HCT116 (cell line): ENCODE measurements around the gene PRKCZ. TPM values are rescaled to one million over a fixed set of nuclear protein-coding genes. Genes with fewer than 3 reads are reported as not detected.

Experiments
- ATAC-seq: fragments of 200-7000 bp; cut with Tn5 transposase; 2 replicates; pipeline ENCODE4 v1.9.1; 2020; ENCODE audit warnings: mild to moderate bottlenecking, moderate library complexity
- BruUV-seq: library from RNA; stranded (reverse); fragments of 400-500 nt; replicated peaks from 2 replicates; lab custom pipeline; 2021; lab: Mats Ljungman, UMichigan
- CTCF ChIA-PET: fragments of 300-600 bp; sonication (Branson Sonifier 250); formaldehyde crosslinking; loops from one replicate; lab custom pipeline; 2021; ENCODE audit warnings: antibody characterized with exemption; lab: Charles Lee
- POLR2A ChIA-PET: fragments of 300-600, 350-600 bp; sonication (Branson Sonifier 250); formaldehyde crosslinking; loops from one replicate; lab custom pipeline; 2021; ENCODE audit warnings: antibody characterized with exemption; lab: Charles Lee
- RAD21 ChIA-PET, 2 experiments: fragments of 300-600 bp; sonication (Branson Sonifier 250); formaldehyde crosslinking; loops; one replicate each; lab custom pipeline; 2023; ENCODE audit warnings: low total read pairs in 2 of 2; ENCODE audit not compliant: uncharacterized antibody in 2 of 2, unreplicated experiment in 2 of 2, low non-redundant PET in 1 of 2; lab: Charles Lee
- DNase-seq: peaks from one replicate; pipeline ENCODE4 v3.0.0-alpha.2; 2010; ENCODE audit warnings: low read depth, low spot score
- H2AFZ ChIP-seq: fragments of 200-600 bp; shearing (Covaris generic), sonication (generic); 2 replicates; pipeline ENCODE4 v1.6.1; 2017; ENCODE audit warnings: low read depth, mixed run types, mixed read lengths, antibody characterized with exemption, low read length; ENCODE audit not compliant: poor library complexity, severe bottlenecking
- H3K27ac ChIP-seq: 2 replicates; pipeline ENCODE4 v1.5.1; 2012; ENCODE audit warnings: low read depth, low read length
- H3K27me3 ChIP-seq: fragments of 200-600 bp; sonication (generic); 2 replicates; pipeline ENCODE4 v1.6.1; 2016; ENCODE audit warnings: mixed run types, low read length, mixed read lengths; ENCODE audit not compliant: insufficient read depth
- H3K36me3 ChIP-seq, 2 experiments: fragments of 200-500 bp in 1 of 2; fragments of 200-600 bp in 1 of 2; sonication (Bioruptor generic) in 1 of 2; sonication (generic) in 1 of 2; 2 replicates each; pipeline versions ENCODE4 v1.5.1 to v1.6.1; 2014 to 2016; ENCODE audit warnings: low read length in 2 of 2, inconsistent platforms in 1 of 2, mixed read lengths in 1 of 2, mixed run types in 1 of 2; ENCODE audit not compliant: insufficient read depth in 2 of 2, control insufficient read depth in 1 of 2
- H3K4me1 ChIP-seq, 2 experiments: fragments of 200-600 bp in 1 of 2; sonication (generic) in 1 of 2; 2 replicates each; pipeline versions ENCODE4 v1.5.1 to v1.6.1; 2012 to 2017; ENCODE audit warnings: low read length in 2 of 2, inconsistent platforms in 1 of 2, mild to moderate bottlenecking in 1 of 2, mixed read lengths in 1 of 2, mixed run types in 1 of 2, moderate library complexity in 1 of 2; ENCODE audit not compliant: insufficient read depth in 2 of 2, control insufficient read depth in 1 of 2
- H3K4me2 ChIP-seq: fragments of 200-600 bp; sonication (generic); 2 replicates; pipeline ENCODE4 v1.6.1; 2017; ENCODE audit warnings: mixed run types, low read length, mixed read lengths
- H3K4me3 ChIP-seq, 2 experiments: fragments of 200-600 bp in 1 of 2; sonication (generic) in 1 of 2; replicated peaks in 1 of 2; 2 replicates each; pipeline ENCODE4 v1.5.1; 2011 to 2016; ENCODE audit warnings: low read length in 2 of 2, control low read depth in 1 of 2, low read depth in 1 of 2, mild to moderate bottlenecking in 1 of 2, mixed read lengths in 1 of 2, mixed run types in 1 of 2
- H3K79me2 ChIP-seq: fragments of 200-600 bp; sonication (generic); 2 replicates; pipeline ENCODE4 v1.6.1; 2017; ENCODE audit warnings: mild to moderate bottlenecking, mixed run types, low read length, moderate library complexity, mixed read lengths; ENCODE audit not compliant: insufficient read depth
- H3K9ac ChIP-seq: fragments of 200-600 bp; sonication (generic); 2 replicates; pipeline ENCODE4 v1.6.1; 2016; ENCODE audit warnings: low read length, mixed read lengths
- H3K9me2 ChIP-seq: fragments of 200-600 bp; sonication (generic), shearing (Covaris generic); 2 replicates; pipeline ENCODE4 v1.6.1; 2017; ENCODE audit warnings: mixed run types, mild to moderate bottlenecking, moderate library complexity; ENCODE audit not compliant: insufficient read depth
- H3K9me3 ChIP-seq, 2 experiments: fragments of 200-500 bp in 1 of 2; fragments of 200-600 bp in 1 of 2; sonication (Bioruptor generic) in 1 of 2; sonication (generic) in 1 of 2; 2 replicates each; pipeline ENCODE4 v1.6.1; 2014 to 2017; ENCODE audit warnings: low read length in 2 of 2, mixed read lengths in 2 of 2, inconsistent platforms in 1 of 2, low read depth in 1 of 2, mild to moderate bottlenecking in 1 of 2, mixed run types in 1 of 2, moderate library complexity in 1 of 2; ENCODE audit not compliant: control insufficient read depth in 1 of 2, insufficient read depth in 1 of 2
- H4K20me1 ChIP-seq: fragments of 200-600 bp; sonication (generic), shearing (Covaris generic); 2 replicates; pipeline ENCODE4 v1.6.1; 2017; ENCODE audit warnings: mixed run types, mild to moderate bottlenecking, moderate library complexity; ENCODE audit not compliant: insufficient read depth
- ATF3 ChIP-seq: IDR thresholded peaks from 2 replicates; pipeline ENCODE4 v1.6.1; 2012
- CTCF ChIP-seq, 3 experiments: fragments of 200-600 bp in 1 of 3; sonication (generic) in 1 of 3; IDR thresholded peaks in 2 of 3; conservative IDR thresholded peaks in 1 of 3; 2 replicates each; pipeline ENCODE4 v1.5.1; 2012 to 2017; ENCODE audit warnings: low read depth in 2 of 3, low read length in 2 of 3, antibody characterized with exemption in 1 of 3, borderline replicate concordance in 1 of 3, control low read depth in 1 of 3, mild to moderate bottlenecking in 1 of 3, mixed read lengths in 1 of 3, mixed run types in 1 of 3, moderate library complexity in 1 of 3; ENCODE audit not compliant: insufficient read depth in 1 of 3
- EGR1 ChIP-seq: IDR thresholded peaks from 2 replicates; pipeline ENCODE4 v1.6.1; 2012; ENCODE audit warnings: low read depth
- EZH2 ChIP-seq: fragments of 200-600 bp; sonication (generic); IDR thresholded peaks from 2 replicates; pipeline ENCODE4 v1.6.1; 2017; ENCODE audit warnings: antibody characterized with exemption, mixed run types
- EZH2phosphoT487 ChIP-seq: fragments of 200-600 bp; IDR thresholded peaks from 2 replicates; pipeline ENCODE4 v1.6.1; 2018; ENCODE audit warnings: antibody characterized with exemption, borderline replicate concordance
- FOSL1 ChIP-seq: IDR thresholded peaks from 2 replicates; pipeline ENCODE4 v1.6.1; 2012; ENCODE audit warnings: low read depth
- JUND ChIP-seq: IDR thresholded peaks from 2 replicates; pipeline ENCODE4 v1.6.1; 2012
- MAX ChIP-seq: IDR thresholded peaks from 2 replicates; pipeline ENCODE4 v1.6.1; 2012
- POLR2A ChIP-seq: IDR thresholded peaks from 2 replicates; pipeline ENCODE4 v1.7.0; 2011; ENCODE audit warnings: borderline replicate concordance; ENCODE audit not compliant: insufficient read depth, insufficient read length; ENCODE audit errors: extremely low read depth
- POLR2AphosphoS5 ChIP-seq: IDR thresholded peaks from 2 replicates; pipeline ENCODE4 v1.6.1; 2011; ENCODE audit warnings: mild to moderate bottlenecking, low read depth, low read length, moderate library complexity
- RAD21 ChIP-seq: IDR thresholded peaks from 2 replicates; pipeline ENCODE4 v1.6.1; 2012; ENCODE audit warnings: low read depth, mild to moderate bottlenecking
- SIN3A ChIP-seq: IDR thresholded peaks from 2 replicates; pipeline ENCODE4 v1.6.1; 2012; ENCODE audit warnings: low read depth
- SP1 ChIP-seq: IDR thresholded peaks from 2 replicates; pipeline ENCODE4 v1.6.1; 2012; ENCODE audit warnings: low read depth
- SRF ChIP-seq: IDR thresholded peaks from 2 replicates; pipeline ENCODE4 v1.6.1; 2012; ENCODE audit warnings: low read depth
- TCF7L2 ChIP-seq: IDR thresholded peaks from 2 replicates; pipeline ENCODE4 v1.7.0; 2011; ENCODE audit warnings: borderline replicate concordance, inconsistent platforms; ENCODE audit not compliant: insufficient read depth, insufficient read length; ENCODE audit errors: extremely low read depth
- YY1 ChIP-seq: IDR thresholded peaks from 2 replicates; pipeline ENCODE4 v1.6.1; 2011; ENCODE audit warnings: low read length, low read depth, moderate library complexity, mild to moderate bottlenecking; ENCODE audit not compliant: insufficient replicate concordance; ENCODE audit errors: extremely low read depth
- ZFX ChIP-seq: fragments of 450-650 bp; IDR thresholded peaks from 2 replicates; pipeline ENCODE4 v1.6.1; 2017
- ZNF274 ChIP-seq: fragments of 200-500 bp; sonication (Bioruptor generic); IDR thresholded peaks from 2 replicates; pipeline ENCODE4 v1.6.1; 2014; ENCODE audit warnings: mild to moderate bottlenecking, low read depth, low read length, inconsistent platforms
- intact Hi-C: fragments of 100-400 bp; cut with micrococcal nuclease; formaldehyde crosslinking; loops from 2 replicates; pipeline ENCODE4 v1.10.0; 2022
- total RNA-seq: library from RNA; stranded (reverse); gene quantifications from one replicate; pipeline ENCODE4 v1.2.1, GENCODE V29; 2021; ENCODE audit not compliant: unreplicated experiment
- TF ChIP-seq, protein P1 (sequence below): IDR thresholded peaks from 2 replicates; pipeline ENCODE4 v1.6.1; 2011; ENCODE audit warnings: mild to moderate bottlenecking, low read length, moderate library complexity; ENCODE audit not compliant: insufficient replicate concordance; ENCODE audit errors: extremely low read depth
- TF ChIP-seq, protein P2 (sequence below): IDR thresholded peaks from 2 replicates; pipeline ENCODE4 v1.6.1; 2012; ENCODE audit warnings: low read depth

PRKCZ gene
- total RNA-seq, 1 experiment from 2014 or later = 46.8 TPM

DNA sequence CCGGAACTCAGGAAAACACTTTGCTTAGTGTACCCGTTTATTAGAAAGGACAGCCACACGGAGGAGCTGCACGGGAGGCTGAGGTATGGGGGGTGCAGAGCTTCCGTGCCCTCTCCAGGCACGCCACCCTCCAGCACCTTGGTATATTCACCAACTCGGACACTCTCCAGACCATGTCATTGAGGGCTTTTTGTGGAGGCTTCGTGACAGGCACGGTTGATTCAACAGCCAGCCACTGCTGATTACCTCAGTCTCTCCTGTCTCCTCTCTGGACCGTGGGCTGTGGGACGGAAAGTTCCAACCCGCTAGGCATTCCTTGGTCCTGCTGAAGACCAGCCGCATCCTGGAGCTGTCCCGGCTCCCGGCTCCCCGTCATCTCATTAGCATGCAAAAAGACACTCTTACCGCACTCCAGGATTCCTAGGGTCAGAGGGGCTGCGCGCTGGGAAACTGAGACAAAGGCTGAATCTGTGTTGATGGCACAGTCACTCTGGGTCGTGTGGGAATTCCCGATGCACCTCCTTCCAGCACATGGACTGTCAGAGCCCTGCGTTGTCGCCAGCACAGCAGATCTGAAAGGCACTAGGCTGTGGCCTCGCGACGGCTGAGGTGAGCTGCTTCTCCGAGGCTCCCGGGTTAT, 65.6 kb downstream of the PRKCZ start:
- Histone ChIP-seq H3K9me3 (no peaks in the 10 kb centered on the region), H3K27ac (no peak overlapping the region), H3K27me3 (no peaks in the 10 kb centered on the region), H3K9me2 (no peaks in the 10 kb centered on the region), H3K4me2 (no peak overlapping the region), H2AFZ (no peak overlapping the region), H3K9ac (no peak overlapping the region), H3K4me3 (no peak overlapping the region), H3K36me3 (no peaks in the 10 kb centered on the region), H3K4me1 (no peaks in the 10 kb centered on the region), H4K20me1 (no peaks in the 10 kb centered on the region), H3K79me2 (peaks cover 5% of the 10 kb centered on the region)
- no TSS peak for BruUV-seq
- CTCF ChIA-PET = no interaction called here
- POLR2A ChIA-PET = no interaction called here
- no peak for ATAC-seq
- no peak for DNase-seq
- no peak for TF ChIP-seq MAX
- TF ChIP-seq JUND = no peak
- no peak for TF ChIP-seq POLR2AphosphoS5
- no peak for TF ChIP-seq RAD21
- TF ChIP-seq, protein P1, sequence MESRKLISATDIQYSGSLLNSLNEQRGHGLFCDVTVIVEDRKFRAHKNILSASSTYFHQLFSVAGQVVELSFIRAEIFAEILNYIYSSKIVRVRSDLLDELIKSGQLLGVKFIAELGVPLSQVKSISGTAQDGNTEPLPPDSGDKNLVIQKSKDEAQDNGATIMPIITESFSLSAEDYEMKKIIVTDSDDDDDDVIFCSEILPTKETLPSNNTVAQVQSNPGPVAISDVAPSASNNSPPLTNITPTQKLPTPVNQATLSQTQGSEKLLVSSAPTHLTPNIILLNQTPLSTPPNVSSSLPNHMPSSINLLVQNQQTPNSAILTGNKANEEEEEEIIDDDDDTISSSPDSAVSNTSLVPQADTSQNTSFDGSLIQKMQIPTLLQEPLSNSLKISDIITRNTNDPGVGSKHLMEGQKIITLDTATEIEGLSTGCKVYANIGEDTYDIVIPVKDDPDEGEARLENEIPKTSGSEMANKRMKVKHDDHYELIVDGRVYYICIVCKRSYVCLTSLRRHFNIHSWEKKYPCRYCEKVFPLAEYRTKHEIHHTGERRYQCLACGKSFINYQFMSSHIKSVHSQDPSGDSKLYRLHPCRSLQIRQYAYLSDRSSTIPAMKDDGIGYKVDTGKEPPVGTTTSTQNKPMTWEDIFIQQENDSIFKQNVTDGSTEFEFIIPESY = no peak
- TF ChIP-seq, protein P2, sequence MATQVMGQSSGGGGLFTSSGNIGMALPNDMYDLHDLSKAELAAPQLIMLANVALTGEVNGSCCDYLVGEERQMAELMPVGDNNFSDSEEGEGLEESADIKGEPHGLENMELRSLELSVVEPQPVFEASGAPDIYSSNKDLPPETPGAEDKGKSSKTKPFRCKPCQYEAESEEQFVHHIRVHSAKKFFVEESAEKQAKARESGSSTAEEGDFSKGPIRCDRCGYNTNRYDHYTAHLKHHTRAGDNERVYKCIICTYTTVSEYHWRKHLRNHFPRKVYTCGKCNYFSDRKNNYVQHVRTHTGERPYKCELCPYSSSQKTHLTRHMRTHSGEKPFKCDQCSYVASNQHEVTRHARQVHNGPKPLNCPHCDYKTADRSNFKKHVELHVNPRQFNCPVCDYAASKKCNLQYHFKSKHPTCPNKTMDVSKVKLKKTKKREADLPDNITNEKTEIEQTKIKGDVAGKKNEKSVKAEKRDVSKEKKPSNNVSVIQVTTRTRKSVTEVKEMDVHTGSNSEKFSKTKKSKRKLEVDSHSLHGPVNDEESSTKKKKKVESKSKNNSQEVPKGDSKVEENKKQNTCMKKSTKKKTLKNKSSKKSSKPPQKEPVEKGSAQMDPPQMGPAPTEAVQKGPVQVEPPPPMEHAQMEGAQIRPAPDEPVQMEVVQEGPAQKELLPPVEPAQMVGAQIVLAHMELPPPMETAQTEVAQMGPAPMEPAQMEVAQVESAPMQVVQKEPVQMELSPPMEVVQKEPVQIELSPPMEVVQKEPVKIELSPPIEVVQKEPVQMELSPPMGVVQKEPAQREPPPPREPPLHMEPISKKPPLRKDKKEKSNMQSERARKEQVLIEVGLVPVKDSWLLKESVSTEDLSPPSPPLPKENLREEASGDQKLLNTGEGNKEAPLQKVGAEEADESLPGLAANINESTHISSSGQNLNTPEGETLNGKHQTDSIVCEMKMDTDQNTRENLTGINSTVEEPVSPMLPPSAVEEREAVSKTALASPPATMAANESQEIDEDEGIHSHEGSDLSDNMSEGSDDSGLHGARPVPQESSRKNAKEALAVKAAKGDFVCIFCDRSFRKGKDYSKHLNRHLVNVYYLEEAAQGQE = no peak
- TF ChIP-seq SP1 = no peak
- no peak for TF ChIP-seq EZH2phosphoT487
- TF ChIP-seq SIN3A = no peak
- TF ChIP-seq EZH2 = no peak
- no peak for TF ChIP-seq EGR1
- TF ChIP-seq ZFX = no peak
- no peak for TF ChIP-seq TCF7L2
- TF ChIP-seq FOSL1 = no peak
- no peak for TF ChIP-seq YY1
- no peak for TF ChIP-seq ZNF274
- TF ChIP-seq ATF3 = no peak
- no peak for TF ChIP-seq SRF
- TF ChIP-seq CTCF (IDR thresholded peaks at IDR 0.05 in 2 of 3, conservative IDR thresholded peaks at IDR 0.05 in 1 of 3; ENCODE audit: borderline replicate concordance in 1 of 3, insufficient read depth in 1 of 3, low read depth in 2 of 3, low read length in 2 of 3) = no peak
- TF ChIP-seq POLR2A = no peak
- intact Hi-C loops = no loop called here
- RAD21 ChIA-PET = no interaction called here
